ENCODE results near the gene XRN1.

- no peak for TF ChIP-seq CTCF (IDR thresholded peaks at IDR 0.05; ENCODE audit: low read depth, low read length)
- TF ChIP-seq POLR2A (IDR thresholded peaks at IDR 0.05; ENCODE audit: extremely low read depth, insufficient read length), result no peak
- no peak for TF ChIP-seq MAX (IDR thresholded peaks at IDR 0.05; ENCODE audit: low read depth, low read length)
- no peak for TF ChIP-seq MYC (IDR thresholded peaks at IDR 0.05; ENCODE audit: low read depth, low read length)
These were observed 165.3 kb downstream of the XRN1 start for GRCh38 chr3:142282503-142282902.
